ENCODE measurements around the gene SHROOM3.
A peak's percentile ranks its signal among the peaks of the same experiment; 100 is the strongest.

SHROOM3 gene

DNA sequence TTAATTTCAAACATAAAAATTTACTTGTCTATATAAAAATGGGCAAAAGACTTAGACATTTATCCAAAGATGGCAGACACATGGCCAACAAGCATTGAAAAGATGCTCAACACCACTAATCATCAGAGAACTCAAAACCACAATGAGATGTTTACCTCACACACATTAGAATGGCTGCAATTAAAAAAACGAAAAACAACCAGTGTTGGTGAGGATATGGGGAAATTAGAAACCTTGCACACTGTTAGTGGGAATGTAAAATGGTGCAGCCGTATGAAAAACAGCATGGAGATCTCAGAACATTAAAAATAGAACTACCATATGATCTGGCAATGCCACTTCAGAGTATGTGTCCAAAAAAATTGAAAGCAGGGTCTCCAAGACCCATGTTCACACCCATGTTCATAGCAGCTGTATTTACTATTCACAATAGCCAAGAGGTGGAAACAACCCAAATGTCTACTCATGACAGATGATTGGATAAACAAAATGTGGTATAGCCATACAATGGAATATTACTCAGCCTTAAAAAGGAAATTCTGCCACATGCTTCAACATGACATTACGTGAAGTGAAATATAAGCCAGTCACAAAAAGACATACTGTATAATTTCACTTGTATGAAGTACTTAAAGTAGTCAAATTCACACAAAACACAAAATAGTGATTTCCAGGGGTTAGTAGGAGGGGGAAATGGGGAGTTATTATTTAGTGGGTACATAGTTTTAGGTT lies 316.7 kb downstream of the SHROOM3 start:
- no peak for DNase-seq (ENCODE audit: low spot score)

DNA sequence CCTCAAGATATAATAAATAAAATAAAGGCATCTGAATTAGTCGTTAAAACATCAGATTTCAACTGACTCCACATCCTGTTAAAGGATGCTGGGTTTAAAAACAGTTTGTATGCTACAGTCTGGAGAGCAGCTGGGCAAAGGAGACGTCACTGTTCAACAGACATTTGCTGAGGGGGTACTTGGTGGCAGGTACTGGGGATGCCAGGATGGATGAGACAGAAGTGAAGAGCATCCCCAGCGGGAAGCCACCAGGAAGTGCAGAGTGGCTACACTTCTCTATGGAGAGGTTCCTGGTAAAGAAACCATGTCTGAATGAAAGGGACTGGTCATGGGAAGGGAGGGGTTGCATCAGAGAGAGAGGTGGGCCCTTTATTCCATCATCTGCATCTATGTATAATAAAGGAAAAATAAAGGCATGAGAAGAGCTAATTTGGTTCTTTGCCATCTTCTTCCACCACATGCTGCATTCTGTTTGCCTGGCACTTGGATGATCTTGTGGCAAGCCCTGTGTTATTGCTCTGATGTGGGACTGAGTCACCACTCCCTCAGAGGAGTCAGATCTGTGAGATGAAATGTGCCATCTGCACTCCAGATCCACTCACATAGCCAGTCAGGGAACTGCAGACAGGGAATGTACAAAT lies 318.0 kb downstream of the SHROOM3 start:
- DNase-seq (ENCODE audit: low spot score), result no peak

DNA sequence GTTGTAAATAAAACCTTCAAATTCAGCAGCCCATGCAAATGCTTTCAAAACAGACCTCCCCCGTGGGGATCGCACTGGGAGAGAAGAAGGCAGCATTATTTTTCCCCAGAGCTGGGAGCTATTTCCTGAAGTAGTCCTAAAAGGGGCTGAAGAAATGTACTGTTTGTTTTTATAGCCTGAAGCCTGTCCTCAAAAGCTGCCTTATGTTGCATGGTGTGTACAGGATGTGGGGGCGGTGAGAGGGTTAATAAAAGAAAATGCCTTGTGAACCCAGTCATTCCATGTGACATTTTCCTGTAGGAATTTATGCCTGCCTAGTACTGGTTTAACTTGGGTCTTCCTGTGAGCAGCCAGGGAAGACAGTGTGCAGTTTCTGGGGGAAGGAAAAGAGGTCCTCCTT lies 318.8 kb downstream of the SHROOM3 start:
- DNase-seq (ENCODE audit: low spot score), result no peak

DNA sequence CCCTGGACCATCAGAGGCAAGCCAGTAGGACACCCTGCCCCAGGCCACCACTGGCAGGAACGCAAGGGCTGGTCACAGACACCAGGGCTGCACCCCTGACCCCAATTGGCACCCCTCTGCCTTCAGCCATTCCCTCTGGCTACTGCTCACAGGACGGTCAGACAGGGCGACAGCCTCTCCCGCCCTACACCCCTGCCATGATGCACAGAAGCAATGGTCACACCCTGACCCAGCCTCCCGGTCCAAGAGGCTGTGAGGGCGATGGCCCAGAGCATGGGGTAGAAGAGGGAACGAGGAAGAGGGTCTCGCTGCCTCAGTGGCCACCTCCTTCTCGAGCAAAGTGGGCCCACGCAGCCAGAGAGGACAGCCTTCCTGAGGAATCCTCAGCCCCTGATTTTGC lies 319.4 kb downstream of the SHROOM3 start:
- no peak for DNase-seq (ENCODE audit: low spot score)

DNA sequence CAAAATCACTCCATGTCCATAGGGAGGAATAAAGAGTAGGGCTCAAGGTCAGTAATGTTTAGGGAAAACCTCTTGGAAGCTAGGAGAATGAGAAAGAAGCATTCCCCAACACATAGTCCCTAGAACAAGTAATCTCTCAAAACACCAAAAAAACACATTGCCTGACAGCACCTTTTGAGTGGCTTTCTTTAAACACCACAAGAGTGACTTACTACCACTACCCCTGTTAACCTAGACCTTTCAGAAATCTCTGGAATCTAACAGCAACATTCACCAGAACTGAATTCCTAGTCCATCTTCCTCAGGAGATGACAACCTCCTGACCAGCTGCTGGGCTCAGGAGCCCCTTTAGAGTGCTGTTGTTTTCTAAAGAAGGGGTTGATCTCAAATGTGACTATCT lies 320.7 kb downstream of the SHROOM3 start:
- no peak for DNase-seq (ENCODE audit: low spot score)

DNA sequence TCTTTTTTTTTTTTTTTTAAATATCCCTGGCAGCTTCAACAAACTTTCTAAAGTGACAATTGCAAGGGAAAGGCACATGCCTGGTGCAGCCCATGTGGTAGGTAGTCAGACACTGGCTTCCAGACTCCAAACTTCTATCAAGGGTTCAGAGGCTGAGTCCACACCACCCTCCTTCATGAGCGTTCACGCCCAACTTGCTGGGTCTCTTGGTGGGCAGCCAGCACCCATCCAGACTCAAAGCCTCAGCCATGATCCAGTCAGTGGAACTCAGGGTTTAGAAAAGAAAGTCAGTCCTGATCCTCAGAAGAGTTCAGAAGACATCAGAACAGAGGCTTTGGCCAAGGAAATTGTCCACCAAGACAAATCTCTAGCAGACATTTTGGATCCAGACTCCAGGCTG lies 321.4 kb downstream of the SHROOM3 start:
- no peak for DNase-seq (ENCODE audit: low spot score)

DNA sequence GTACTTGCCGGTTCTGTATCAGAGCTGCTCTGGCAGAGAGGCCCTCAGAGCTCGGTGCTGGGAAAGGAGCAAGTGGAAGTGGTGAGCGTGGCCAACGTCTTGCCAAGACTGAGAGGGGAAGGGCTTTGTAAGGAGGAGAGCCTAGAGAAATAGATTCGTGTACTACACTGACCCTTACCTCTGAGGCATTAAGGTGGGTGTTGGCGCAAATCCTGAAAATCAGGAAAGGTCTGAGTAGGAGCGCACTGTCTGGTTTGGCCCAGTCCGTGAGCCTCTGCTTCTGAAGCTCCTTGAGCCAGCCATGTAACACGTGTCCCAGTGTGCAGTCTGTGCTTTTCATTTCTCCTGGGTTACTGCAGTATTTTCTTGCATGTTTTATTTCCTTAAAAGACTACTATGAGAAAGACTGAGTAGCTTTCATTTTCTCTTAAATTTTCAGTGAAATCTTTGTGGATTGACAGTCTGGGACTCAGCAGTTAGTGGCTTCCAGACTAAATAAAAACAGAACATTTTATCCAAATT lies 322.4 kb downstream of the SHROOM3 start:
- no peak for DNase-seq (ENCODE audit: low spot score)

DNA sequence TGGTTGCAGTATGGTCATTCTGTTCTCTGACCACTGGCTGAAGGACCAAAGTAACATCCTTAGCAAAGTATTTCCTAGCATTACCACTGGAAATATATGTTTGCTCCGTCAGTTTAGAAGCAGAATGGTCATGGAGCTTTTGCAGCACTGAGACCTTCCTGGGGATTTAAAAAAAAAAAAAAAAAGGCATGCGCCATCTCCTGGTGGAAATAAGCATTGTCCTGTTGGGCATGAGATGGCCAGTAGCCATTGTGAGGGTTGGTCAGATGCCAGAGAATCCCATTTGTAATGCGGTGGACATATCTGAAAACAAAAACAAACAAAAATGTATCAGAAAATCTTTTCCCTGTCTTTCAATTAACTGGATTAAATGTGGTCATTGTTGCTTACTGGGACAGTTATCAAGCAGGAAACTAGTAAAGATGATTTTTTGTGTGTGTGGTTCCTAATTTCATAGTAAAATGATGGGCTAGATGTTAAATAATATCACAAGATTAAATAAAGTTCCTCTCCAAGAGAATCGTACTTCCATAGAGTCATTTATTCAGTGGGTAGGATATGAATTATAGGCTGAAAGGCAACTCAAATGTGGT lies 323.4 kb downstream of the SHROOM3 start:
- DNase-seq (ENCODE audit: low spot score), result peak; percentile 20

DNA sequence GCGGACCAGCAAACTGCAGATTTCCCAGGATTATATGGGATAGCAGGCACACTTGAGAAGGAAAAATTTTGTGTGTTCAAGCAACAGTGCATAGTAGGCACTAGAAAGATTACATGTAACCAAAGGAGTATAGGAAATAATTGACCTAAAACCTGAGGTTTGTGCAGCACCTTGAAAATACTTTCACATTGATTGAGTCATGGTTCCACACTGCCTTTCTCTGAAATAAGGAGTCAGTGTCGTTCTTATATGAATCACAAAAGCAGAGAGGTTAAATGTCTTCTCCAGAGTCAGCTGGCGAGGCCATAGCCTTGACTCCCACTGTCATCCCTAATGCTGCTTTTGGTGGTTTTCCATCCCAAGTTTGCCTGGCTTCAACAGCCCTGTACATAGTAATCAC lies 324.0 kb downstream of the SHROOM3 start:
- no peak for DNase-seq (ENCODE audit: low spot score)

DNA sequence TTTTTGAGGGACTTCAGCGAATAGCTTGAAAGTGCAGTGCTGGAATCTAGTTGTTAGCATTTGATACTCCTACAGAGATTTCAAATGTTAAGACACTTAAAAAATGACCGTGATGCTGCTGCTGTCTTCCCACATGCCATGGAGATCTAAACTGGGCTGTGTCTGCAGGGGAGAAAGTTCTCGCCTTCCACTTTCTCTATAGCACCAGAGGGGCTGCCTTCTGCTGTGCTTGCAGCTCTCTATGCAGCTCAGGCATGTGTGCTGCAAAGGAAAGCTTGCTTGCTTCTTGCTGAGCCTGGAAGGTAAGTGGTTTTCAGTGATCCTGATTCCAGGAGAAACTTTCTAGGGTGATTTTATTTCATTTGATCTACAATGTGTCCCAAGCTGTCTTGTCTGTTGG lies 325.2 kb downstream of the SHROOM3 start:
- no peak for DNase-seq (ENCODE audit: low spot score)

DNA sequence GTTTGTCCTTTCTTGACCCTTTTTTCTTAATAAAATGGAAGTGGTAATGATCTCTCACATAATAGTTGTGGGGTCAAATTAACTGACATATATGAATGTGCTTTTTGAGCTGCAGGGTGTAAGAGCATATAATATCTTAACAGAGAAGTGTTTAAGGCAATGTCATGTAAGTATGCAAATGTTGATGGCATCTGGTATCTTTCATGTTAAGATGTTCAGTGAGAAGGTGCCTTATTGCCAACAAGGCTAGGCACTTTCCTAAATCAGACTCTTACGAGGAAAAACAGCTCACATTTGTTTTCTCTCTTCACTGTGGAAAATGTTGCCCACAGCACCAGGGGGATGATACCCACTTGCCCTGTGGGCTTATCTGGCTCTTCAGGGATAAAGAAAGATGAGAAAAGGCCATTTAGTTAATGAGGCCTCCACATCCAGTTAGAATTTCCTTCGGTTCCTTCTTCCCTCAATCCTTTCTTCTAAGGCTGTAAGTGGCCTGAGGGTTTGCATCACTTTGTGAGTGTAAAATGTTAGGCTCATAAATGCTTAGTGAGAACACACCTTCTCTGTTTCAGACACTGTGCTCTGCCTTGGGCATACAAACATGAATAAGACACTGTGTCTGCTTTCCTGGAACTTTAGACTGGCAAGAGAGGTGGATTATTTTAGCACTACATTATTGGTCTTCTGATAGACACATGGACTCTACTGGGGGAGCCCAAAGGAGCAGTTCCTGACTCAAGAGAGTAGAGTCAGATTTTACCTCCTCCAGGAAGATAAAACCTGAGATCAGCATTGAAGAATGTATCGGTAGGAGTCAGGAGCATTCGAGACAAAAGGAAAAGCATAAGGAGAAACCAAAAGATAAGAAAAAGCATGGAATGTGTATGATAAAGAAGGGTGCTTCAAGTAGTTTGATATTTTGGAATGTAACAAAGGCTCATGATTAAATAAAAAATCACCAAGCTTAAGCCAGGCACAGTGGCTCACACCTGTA lies 327.4 kb downstream of the SHROOM3 start:
- DNase-seq (ENCODE audit: low spot score), result no peak

DNA sequence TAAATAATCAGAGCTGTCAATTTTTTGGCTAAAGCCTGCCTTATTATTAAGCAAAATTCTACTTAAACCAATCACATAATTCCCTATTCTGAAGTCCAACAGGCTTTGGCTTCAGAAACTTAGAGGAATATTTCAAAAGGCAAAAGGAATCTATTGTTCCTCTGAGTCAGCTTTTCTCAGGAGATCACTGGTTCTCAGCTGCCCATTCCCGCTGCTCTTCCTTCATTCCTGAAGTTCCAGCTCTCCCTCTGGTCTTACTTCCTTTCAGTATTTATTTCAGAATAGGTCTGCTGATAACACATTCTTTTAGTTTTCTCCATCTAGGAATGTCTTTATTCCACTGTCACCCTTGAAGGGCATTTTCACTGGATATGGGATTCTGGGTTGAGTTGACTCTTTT lies 329.2 kb downstream of the SHROOM3 start:
- no peak for DNase-seq (ENCODE audit: low spot score)

DNA sequence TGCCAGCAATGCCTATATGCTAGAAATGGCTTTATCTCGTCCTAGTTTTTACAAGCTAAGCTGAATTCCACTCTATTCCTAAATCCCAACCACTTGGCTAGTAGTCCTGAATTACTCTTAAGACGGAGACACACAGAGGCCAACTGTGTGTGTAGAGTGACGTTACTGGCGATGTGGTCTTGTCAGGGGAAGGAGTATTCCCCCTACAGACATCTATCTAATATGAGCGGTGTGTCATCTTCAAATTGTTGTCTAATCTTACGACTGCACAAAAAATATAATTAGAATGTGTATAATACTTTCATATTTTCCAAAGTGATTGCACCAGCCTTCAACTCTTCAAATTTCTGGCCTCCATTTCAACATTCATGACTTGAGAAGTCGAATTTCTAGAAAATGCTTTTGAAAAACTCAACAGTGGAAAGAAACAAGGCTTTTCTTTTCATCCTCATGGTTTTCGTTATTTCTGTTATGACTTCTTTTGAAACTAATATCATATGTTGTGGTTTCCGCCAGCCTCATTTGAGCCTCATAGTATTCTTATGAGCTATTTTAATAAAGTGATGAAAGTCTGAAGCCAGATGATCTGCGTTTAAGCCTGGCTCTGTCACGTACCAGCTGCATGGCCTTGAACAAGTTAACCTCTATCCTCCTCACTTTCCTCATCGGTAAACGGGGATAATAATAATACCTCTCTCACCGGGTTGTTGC lies 330.6 kb downstream of the SHROOM3 start:
- no peak for DNase-seq (ENCODE audit: low spot score)

DNA sequence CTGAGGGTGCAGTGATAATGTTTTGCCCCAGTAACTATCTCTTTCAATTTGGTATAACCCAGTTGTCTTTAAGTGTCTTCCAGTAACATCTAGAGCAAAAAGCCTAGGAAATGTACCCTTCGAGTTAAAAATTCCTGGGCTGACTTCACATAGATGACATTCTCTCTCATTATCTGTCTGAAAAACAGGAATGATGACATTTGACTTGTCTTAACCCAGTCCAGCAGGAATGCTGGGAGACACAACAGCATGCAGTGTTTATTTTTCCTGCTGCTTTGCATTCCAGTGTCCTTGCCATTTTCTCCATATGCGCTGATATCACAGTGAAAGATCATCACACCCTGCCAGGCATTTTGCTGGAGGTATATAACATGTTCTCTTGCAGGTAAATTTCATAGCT lies 333.0 kb downstream of the SHROOM3 start:
- no peak for DNase-seq (ENCODE audit: low spot score)

DNA sequence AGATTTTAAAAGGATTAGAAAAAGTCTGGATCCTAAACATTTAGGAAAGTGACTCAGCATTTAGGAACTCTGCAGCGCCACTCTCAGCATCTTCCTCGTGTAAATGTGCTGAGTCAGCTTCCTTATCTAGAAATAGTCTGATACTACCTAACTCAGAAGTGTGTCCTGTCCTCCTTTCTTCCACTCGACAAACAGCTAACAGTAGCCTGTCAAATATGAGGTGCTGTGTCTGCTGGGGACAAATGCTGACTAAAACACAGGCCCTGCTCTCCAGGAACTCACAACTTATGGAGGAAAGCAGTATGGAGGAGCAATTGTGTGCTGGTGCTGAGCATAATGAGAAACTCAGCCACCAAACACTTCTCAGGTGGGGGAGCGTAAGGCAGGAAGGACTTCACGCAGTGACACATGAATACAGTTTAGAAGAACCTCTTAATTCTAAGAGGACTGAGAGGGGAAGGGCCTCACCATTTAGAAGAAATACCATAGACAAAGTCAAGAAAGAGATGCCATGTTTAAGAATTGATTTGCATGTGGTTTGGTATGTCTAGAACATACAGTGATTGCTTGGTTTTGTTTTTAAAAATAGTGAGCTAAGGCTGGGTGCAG lies 337.6 kb downstream of the SHROOM3 start:
- no peak for DNase-seq (ENCODE audit: low spot score)

DNA sequence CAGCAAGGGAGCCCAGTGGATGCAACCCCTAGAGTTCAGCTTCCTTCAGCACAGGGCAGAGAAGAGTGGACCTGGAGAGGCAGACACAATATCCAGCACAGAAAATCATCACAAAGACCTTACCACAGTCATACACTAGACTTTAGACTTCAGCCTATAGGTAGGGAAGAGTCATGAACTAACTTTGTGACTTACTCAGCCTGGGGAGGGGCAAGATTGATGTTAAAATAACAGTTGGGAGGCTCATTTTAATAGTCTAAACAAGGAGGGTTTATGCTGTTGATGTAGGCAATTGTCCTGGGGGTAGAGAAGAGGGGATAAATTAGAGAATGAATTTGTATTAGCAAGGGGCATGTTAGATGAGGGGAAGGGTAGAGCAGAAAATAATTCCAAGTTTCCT lies 338.7 kb downstream of the SHROOM3 start:
- DNase-seq (ENCODE audit: low spot score), result no peak

DNA sequence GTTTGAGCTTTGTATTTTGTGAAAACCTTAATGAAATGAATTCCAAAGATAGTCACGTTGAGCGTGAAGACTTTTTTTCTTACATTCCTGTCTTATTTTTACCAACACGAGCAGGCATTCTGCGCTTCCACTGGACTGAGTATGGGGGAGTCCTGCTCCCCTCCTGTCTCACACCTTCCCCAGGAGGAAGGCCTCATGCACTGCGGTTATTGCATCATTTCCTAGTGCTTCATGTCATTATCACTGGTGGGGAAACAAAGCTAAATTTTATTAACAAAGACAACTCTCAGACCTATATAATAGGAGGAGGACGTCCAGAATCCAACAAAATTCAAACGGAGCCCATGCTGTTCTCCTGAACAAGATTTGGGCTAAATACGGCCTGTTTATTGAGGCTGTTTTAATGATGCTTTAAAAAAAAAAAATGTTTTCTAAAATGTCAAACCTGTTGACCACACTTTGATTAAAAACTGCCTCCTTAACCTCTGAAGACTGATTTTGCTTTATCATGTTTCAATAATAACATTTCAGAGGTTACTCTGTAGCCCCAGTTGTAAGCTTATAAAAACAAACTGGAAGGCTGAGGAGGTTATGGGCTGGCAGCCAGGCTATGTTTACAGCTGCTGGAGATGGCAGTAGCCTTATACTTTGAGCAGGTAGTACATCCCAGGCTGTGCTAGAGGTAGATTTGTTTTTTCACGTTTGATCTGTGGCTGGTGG lies 344.9 kb downstream of the SHROOM3 start:
- no peak for DNase-seq (ENCODE audit: low spot score)

DNA sequence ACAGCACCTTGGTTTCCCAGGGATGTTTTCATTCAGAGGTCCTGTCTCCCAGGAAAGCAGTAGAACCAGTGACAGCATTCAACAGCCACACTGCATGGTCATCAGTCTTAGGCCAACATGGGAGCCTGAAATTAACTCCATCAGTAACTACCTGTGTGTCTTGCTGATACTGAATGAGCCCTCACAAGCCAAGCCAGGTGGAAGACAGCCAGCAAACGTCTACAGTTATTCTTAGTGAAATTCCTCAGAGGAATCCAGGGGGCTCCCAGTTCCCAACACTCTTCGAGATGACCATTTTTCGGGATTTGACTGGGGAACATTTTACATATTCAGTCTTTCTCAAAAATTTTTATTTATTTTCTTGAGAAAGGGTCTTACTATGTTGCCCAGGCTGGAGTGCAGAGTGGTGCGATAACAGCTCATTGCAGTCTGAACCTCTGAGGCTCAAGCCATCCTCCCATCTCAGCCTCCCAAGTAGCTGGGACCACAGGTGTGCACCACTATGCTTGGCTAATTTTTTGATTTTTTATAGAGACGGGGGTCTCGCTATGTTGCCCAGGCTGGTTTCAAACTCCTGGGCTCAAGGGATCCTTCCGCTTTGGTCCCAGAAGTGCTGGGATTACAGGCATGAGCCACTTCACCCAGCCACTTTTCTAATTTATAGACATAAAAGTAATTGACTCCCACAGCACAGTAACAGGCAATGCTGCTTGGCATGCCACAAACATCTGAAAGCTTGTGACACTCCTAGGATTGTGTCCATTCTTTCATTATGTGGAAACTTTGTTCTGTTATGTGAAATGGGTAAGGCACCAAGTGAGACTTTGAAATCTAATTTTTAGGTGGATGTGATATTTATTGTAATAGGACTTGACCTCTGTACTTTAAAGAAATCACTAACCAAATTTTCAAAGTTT lies 346.0 kb downstream of the SHROOM3 start:
- DNase-seq (ENCODE audit: low spot score), result no peak

All from putamen (tissue), 1 donor.